Measurements from ENCODE around the gene KCNIP4.
"Not testable (repeated sequence)": the region's sequence is repeated elsewhere in the genome, so short reads cannot be mapped to it uniquely, and the experiment has no call there.

Gene KCNIP4

DNA sequence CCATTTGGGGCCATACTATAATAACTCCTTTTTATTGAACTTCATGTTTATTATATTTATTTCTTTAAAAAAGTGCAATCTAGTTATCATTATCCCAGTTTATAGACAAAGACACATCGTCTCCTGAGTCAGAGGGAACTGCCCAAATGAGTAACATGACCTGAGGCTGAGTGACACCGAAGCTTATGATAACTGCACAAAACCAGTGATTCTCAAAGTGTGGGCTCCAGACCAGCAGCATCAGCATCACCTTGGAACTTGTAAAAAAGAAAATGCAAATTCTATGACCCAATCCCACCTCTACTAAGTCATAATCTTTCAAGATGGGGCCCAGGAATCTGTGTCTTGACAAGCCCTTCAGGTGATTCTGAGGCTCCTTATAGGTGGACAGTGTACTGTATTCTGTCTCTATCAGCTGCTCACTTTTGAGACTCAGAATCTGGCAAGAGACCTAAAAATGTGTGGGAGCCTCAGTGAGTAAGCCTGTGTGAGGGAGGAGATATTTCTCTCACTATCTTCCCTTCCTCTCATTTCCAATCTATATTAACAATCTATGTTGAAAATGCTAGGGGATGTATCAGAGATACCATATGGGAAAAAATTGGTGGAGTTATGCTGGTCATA lies 1101.3 kb downstream of the KCNIP4 start:
- H3K27ac ChIP-seq: peak overlapping the region; percentile 15
- peak; percentile 20 for DNase-seq (ENCODE audit: low read depth, low spot score)

- H3K27ac ChIP-seq: no peak overlapping the region
- DNase-seq (ENCODE audit: low read depth, low spot score): no peak
Measured at GRCh38 chr4:20844311-20844710, 1104.3 kb downstream of the KCNIP4 start.

- no peak for DNase-seq (ENCODE audit: low read depth, low spot score)
- peak overlapping the region; percentile 66 for H3K27ac ChIP-seq
Measured at GRCh38 chr4:20840648-20841190, 1107.9 kb downstream of the KCNIP4 start.

DNA sequence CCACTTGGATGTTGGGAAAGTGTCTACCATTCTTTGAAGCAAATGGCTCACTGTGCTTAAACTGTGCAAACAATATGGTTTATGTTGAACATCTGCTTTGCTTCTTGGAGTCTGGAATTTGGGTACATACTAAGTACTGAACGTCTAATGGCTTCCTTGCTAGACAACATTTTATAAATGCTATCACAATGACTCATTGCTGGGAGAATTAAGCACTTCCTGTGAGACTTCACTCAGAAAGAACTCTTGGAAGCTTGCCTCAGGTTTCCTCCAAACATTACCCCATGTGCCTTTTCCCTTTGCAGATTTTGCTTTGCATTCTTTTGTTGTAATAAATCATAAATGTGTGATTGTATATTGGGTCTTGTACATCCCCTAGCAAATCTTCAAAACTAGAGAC lies 1108.6 kb downstream of the KCNIP4 start:
- no peak for DNase-seq (ENCODE audit: low read depth, low spot score)
- H3K27ac ChIP-seq: peak overlapping the region; percentile 66

- no peak overlapping the region for H3K27ac ChIP-seq
- no peak for DNase-seq (ENCODE audit: low read depth, low spot score)
Measured at GRCh38 chr4:20838476-20838875, 1110.1 kb downstream of the KCNIP4 start.

DNA sequence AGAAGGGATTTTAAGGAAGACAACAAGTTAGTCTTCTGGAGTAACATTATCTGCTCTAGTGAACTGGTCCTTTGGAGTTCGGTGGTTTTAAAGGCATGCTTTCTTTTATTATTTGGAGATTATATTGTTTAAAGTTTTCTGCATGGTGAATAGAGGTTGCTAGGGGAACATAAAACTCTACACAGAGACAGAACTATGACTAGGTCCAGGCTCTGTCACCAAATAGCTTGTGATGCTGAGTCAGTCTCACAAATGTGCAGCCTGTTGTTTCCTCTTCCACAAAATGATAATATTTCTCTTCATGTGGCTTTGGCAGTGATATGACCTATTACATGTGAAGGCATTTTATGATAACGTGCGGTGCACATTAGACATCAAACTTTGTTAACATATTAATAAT lies 1115.7 kb downstream of the KCNIP4 start:
- no peak overlapping the region for H3K27ac ChIP-seq
- no peak for DNase-seq (ENCODE audit: low read depth, low spot score)

DNA sequence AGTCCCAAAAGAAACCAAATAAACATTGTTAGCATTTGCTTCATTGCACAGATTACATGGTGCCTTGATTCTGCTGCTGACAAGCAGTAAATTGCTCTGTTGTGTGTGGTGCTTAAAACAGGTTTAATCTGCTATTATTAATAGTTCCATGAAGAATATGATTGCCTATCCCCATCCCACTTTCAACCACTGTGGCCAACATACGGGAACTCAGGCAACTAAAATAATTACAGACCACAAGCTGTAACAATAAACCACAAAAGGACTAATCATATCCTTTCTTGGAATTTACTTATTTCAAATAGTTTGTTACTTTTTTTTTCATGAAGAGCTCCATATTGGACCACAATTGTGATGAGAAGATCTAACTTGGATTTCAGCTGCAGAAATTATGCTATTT lies 1116.8 kb downstream of the KCNIP4 start:
- no peak for DNase-seq (ENCODE audit: low read depth, low spot score)

GRCh38 chr4:20829617-20830357 lies 1118.8 kb downstream of the KCNIP4 start:
- peak overlapping the region; percentile 4 for H3K27ac ChIP-seq
- no peak for DNase-seq (ENCODE audit: low read depth, low spot score)

More for the DNA sequence above, 1116.8 kb downstream of the KCNIP4 start:
- no peak overlapping the region for H3K27ac ChIP-seq

- no peak for DNase-seq (ENCODE audit: low read depth, low spot score)
- peak overlapping the region; percentile 10 for H3K27ac ChIP-seq
Measured at GRCh38 chr4:20825505-20825904, 1123.1 kb downstream of the KCNIP4 start.

GRCh38 chr4:20816287-20816686 lies 1132.3 kb downstream of the KCNIP4 start:
- no peak overlapping the region for H3K27ac ChIP-seq
- DNase-seq (ENCODE audit: low read depth, low spot score): no peak

DNA sequence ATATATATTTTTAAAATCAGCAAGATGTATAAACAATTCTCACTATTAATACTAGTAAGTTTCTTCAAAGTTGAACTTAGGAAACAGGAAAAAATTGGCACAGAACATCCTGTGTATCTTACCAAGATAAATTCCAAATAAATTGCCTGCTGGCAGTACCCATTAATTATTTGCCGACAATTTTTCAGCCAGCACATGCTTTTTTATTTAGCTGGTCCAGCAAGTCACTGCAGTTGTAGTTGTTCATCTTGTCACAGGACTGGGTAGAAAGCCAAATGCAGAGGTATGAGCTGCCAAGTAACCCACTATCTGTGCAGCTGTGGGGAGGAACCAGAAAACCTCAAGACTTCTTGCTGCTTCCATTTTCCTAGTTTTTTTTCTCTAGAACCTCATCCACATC lies 1134.9 kb downstream of the KCNIP4 start:
- no peak for DNase-seq (ENCODE audit: low read depth, low spot score)
- no peak overlapping the region for H3K27ac ChIP-seq

DNA sequence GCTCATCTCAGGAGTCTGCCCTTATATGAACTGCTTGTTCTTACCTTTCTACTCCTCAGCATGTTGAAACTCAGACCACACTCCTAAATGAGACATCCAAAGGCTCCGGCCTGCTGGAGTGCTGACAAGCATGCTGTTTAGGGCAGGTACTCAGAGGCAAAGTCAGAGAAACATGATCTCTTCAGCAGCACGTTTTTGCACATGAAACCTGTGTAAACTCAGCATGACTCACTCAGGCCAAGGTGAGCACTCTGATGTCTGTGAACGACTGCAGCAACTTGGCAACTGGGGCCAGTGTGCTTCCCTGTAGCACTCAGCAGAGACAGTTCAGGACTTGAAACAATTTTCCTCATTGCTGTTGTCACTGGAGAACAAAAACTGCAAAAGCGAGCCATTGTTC lies 1138.8 kb downstream of the KCNIP4 start:
- H3K27ac ChIP-seq: peak overlapping the region; percentile 22
- DNase-seq (ENCODE audit: low read depth, low spot score): peak; percentile 96

GRCh38 chr4:20805716-20806115 lies 1142.9 kb downstream of the KCNIP4 start:
- no peak overlapping the region for H3K27ac ChIP-seq
- DNase-seq (ENCODE audit: low read depth, low spot score): peak; percentile 8

DNA sequence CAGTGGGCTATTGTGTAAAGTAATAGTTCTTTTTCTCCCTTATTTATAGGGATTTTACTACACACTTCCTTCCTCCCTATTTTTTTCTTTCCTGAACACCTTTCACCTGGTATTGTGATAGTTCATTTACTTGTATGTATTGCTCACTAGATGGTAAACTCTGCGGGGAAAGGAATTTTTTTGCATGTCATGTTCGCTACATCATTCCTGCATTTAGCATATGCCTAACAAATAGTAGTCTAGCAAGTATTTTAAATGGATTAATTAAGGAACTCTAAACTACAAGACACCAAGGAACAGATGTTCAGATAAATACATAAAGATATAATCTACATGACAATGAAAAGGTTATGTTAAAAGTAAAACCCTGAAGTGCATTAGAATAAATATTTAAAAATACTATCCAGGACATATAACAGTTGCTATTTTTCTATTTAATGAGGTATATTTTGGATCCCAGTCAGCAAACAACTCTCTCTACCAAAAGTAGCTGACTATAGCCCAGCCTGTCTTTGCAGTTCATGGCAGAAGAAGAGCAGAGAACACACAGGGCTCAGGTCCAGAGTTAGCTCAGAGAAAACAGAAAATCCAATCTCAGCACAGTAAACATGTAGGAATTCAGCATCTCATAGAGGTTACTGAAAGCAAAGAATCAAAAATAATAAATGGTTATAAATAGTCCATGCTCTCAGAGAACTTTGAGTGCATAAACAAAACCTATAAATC lies 1160.5 kb downstream of the KCNIP4 start:
- DNase-seq (ENCODE audit: low read depth, low spot score): no peak
- H3K27ac ChIP-seq: no peak overlapping the region

- not testable (repeated sequence) for H3K27ac ChIP-seq; DNase-seq (ENCODE audit: low read depth, low spot score)
Measured at GRCh38 chr4:20783134-20783533, 1165.4 kb downstream of the KCNIP4 start.

DNA sequence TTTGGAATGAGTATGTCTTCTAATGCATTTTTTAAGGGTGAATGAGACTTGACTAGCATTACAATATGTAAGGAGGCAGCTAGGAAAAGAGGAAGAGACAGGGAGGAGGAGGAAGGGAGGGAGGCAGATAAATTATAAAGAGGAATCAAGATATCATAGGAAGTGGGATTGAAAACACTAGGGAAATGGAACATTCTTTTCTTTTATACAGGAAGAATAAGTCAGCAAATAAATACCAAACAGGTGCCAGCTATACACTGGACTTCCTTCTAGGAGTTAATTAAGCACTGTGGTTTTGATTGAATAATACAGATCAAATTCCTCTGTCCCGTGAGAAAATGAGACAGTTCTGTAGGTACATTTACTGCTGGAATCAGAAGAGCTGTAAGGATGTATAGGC lies 1169.7 kb downstream of the KCNIP4 start:
- DNase-seq (ENCODE audit: low read depth, low spot score): no peak
- no peak overlapping the region for H3K27ac ChIP-seq

GRCh38 chr4:20773144-20773997 lies 1175.2 kb downstream of the KCNIP4 start:
- no peak overlapping the region for H3K27ac ChIP-seq
- peak; percentile 6 for DNase-seq (ENCODE audit: low read depth, low spot score)

DNA sequence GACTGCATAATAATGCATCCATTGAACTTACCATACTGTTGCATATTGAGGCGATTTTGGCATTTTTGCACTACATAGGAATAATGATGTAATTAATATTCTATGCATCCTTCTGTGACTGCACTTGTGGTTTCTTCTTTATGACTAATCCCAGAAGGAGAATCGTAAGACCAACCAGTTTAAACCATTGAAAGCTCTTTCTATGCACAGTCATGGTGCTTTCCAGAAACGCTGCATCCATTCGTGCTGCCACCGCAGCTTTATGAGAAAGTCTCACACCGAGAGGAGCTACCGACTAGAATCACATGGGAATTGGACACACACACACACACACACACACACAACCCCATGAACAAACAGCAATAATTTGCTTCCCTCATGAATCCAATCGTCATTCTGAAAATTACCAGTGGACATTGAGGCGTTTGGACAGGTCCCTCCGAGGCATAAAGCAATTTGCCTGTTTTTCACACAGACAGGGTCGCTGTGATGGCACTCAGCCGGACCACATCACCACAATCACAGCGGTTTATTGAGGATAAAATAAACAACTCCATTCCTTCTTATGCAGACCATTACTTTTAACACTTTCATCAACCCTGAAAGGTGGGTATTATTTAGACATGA lies 1184.1 kb downstream of the KCNIP4 start:
- no peak overlapping the region for H3K27ac ChIP-seq
- peak; percentile 40 for DNase-seq (ENCODE audit: low read depth, low spot score)

DNA sequence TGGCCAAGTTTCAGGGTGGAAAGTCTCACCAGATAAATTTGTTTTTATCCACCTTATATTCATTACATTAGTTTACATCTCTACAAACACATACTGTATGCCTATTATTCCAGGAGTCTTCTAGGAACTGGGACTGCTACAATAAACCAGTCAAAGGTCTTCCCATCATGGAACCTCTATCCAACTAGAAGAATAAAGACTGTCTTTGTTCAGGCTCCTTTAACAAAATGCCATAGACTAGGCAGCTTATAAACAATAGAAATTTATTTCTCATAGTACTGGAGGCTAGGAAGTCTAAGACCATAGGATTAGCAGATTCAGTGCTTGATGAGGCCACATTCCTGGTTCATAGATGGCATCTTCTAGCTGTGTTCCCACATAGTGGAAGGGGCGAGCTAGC lies 1186.7 kb downstream of the KCNIP4 start:
- H3K27ac ChIP-seq: no peak overlapping the region
- no peak for DNase-seq (ENCODE audit: low read depth, low spot score)

DNA sequence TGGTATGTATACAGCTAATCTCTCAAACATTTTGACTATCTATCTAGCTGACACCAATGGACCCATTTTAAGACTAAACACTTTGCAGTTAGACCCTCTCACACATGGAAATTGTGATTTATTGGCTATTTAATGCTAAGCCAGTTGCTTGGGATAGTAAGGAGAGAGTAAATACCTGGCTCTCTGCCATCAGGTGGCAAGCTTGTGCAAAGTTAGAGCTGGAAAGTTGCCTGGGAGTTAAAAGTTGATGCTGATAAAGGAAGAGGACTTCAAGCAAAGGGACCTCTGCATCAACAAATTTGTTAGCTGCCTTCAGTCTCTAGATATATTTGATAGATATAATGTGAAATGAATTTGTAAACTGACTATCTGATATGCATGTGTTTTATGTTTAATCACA lies 1187.2 kb downstream of the KCNIP4 start:
- no peak overlapping the region for H3K27ac ChIP-seq
- no peak for DNase-seq (ENCODE audit: low read depth, low spot score)
